ENCODE measurements around the gene COPS9.

DNA sequence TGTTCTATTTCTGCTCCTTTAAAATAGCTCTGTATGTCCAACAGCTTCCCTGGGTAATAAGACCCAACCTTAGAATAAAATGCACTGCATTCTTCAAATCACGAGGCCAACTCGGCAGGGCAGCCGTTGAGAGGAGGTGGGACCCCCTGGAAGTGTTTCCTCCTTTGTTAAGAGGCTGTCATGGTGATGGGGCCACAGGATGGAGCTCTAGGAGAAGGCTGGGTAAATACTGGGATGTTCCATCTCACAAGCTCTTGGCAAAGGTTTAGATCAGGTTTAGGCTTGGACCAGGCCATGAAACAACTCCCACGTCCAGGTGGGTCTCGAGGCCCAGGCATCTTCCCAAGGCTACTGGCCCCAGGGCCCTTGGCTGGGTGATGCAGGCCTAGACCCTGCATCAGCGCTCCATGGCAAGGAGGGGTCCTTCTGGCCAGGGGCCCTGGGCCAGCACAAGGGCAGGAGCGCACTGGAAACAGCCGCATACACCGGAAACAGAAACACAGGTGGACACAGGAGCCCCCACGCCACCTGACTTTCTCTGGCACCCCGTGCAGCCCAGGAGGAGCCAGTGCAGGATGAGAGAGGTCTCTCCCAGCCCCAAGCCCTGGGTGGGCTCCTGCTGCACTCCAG is 43.2 kb upstream of the COPS9 start:
- TF ChIP-seq POLR2AphosphoS5 (IDR thresholded peaks at IDR 0.05; ENCODE audit: low read depth, low read length) (no peak), CTCF (IDR thresholded peaks at IDR 0.05) (no peak), TCF7L2 (IDR thresholded peaks at IDR 0.05; ENCODE audit: low read depth, low read length) (no peak), SIN3A (IDR thresholded peaks at IDR 0.05; ENCODE audit: borderline replicate concordance, insufficient read depth, low read depth, low read length) (no peak)
- TF ChIP-seq, protein P1, sequence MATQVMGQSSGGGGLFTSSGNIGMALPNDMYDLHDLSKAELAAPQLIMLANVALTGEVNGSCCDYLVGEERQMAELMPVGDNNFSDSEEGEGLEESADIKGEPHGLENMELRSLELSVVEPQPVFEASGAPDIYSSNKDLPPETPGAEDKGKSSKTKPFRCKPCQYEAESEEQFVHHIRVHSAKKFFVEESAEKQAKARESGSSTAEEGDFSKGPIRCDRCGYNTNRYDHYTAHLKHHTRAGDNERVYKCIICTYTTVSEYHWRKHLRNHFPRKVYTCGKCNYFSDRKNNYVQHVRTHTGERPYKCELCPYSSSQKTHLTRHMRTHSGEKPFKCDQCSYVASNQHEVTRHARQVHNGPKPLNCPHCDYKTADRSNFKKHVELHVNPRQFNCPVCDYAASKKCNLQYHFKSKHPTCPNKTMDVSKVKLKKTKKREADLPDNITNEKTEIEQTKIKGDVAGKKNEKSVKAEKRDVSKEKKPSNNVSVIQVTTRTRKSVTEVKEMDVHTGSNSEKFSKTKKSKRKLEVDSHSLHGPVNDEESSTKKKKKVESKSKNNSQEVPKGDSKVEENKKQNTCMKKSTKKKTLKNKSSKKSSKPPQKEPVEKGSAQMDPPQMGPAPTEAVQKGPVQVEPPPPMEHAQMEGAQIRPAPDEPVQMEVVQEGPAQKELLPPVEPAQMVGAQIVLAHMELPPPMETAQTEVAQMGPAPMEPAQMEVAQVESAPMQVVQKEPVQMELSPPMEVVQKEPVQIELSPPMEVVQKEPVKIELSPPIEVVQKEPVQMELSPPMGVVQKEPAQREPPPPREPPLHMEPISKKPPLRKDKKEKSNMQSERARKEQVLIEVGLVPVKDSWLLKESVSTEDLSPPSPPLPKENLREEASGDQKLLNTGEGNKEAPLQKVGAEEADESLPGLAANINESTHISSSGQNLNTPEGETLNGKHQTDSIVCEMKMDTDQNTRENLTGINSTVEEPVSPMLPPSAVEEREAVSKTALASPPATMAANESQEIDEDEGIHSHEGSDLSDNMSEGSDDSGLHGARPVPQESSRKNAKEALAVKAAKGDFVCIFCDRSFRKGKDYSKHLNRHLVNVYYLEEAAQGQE (IDR thresholded peaks at IDR 0.05; ENCODE audit: insufficient read depth in 1 of 2, low read depth in 2 of 2, low read length in 1 of 2) = no peak
